Fibroblast of the aortic adventitia (primary cell): ENCODE data around the gene ZNF79. TPM values are rescaled to one million over a fixed set of nuclear protein-coding genes. Genes with fewer than 3 reads are reported as not detected.

Source experiments
- DNase-seq: peaks from one replicate; pipeline ENCODE4 v3.0.0-alpha.2; 2010; ENCODE audit warnings: low read depth
- H3K4me3 ChIP-seq: 2 replicates; pipeline ENCODE4 v1.5.1; 2011; ENCODE audit warnings: low read depth, mild to moderate bottlenecking, control low read depth, low read length, moderate library complexity
- total RNA-seq: library from RNA; depleted of rRNA; stranded (reverse); fragments of >200 nt; gene quantifications from 2 replicates; pipeline ENCODE4 v1.2.3, GENCODE V29; 2012; ENCODE audit warnings: low replicate concordance
- TF ChIP-seq, protein P1 (sequence below): IDR thresholded peaks from 2 replicates; pipeline ENCODE4 v1.5.1; 2011; ENCODE audit warnings: mild to moderate bottlenecking, low read length, control low read depth, inconsistent platforms; ENCODE audit not compliant: insufficient read depth

ZNF79 gene
- total RNA-seq, 1 donor, result 10.2 TPM

DNA sequence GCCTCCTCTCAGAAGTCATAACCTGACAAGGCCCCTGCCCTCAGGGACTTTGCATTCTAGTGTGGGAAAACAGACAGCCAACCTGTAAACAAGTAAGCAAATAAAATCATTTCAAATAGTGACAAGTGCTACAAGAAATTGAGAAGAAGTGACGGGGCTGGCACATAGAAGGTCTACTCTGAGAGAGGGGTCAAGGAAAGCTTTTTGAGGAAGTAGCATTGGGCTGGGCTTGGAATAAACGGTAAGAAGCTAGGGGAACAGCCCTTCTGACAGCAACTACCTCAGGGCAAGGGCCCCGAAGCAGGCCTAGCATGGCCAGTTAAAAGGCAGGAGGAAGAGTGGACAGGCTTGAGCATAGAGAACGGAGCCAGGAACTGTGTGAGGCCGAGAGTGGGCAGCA is 32.0 kb upstream of the ZNF79 start:
- no peak overlapping the region for H3K4me3 ChIP-seq
- TF ChIP-seq, protein P1, sequence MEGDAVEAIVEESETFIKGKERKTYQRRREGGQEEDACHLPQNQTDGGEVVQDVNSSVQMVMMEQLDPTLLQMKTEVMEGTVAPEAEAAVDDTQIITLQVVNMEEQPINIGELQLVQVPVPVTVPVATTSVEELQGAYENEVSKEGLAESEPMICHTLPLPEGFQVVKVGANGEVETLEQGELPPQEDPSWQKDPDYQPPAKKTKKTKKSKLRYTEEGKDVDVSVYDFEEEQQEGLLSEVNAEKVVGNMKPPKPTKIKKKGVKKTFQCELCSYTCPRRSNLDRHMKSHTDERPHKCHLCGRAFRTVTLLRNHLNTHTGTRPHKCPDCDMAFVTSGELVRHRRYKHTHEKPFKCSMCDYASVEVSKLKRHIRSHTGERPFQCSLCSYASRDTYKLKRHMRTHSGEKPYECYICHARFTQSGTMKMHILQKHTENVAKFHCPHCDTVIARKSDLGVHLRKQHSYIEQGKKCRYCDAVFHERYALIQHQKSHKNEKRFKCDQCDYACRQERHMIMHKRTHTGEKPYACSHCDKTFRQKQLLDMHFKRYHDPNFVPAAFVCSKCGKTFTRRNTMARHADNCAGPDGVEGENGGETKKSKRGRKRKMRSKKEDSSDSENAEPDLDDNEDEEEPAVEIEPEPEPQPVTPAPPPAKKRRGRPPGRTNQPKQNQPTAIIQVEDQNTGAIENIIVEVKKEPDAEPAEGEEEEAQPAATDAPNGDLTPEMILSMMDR, result no peak
- no peak for DNase-seq

DNA sequence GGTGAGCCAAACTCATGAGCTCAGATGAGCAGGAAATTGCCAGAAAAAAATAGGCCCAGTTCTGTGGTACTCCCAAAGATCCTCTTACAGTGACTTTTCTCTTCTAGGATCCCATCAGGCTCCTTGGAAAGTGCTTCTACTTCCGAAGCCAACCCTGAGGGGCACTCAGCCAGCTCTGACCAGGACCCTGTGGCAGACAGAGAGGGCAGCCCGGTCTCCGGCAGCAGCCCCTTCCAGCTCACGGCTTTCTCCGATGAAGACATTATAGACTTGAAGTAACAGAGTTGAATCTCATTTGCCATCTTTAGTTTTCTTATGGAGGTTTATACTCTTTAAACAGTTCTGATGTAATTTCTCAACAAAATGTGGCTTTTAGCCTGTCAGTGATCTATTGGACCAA is 31.2 kb upstream of the ZNF79 start:
- DNase-seq, result no peak
- H3K4me3 ChIP-seq, result no peak overlapping the region
- TF ChIP-seq, protein P1, result no peak

GRCh38 chr9:127393645-127394044 is 30.5 kb upstream of the ZNF79 start:
- DNase-seq, result peak; percentile 61
- TF ChIP-seq, protein P1, result peak; percentile 48
- H3K4me3 ChIP-seq, result no peak overlapping the region

GRCh38 chr9:127395497-127396252 is 28.5 kb upstream of the ZNF79 start:
- DNase-seq, result no peak
- no peak overlapping the region for H3K4me3 ChIP-seq
- TF ChIP-seq, protein P1, result no peak

DNA sequence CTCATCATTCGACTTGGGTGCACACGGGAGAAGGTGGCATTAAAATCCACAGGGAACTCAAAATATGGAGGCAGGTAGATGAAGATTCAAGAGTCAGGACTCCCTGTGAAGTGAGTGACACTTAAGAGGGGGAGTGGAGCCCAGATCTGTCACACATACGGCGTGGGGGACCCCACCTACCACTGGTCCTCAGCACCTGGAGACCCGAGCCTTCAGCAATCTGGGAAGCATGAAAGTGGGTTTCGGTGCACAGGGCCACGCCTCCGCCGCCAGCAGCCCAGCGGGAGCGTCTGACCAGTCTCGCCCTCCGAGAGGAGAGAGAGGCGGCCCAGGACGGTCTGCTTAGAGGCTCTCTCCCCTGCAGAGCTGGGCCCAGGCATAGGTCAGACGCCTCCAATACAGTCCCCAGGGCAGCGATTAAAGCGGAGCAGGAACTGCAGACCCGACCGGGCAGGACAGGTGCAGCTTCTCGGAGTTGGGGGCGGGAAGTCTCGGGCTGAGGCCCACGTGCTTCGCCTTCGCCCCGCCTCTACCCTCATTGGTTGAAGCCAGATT is 27.9 kb upstream of the ZNF79 start:
- H3K4me3 ChIP-seq, result peak overlapping the region; percentile 56
- TF ChIP-seq, protein P1, result no peak
- DNase-seq, result no peak

GRCh38 chr9:127396808-127397645 is 27.2 kb upstream of the ZNF79 start, which contains the start of gene SLC2A8:
Gene SLC2A8, plus strand, starts transcription at chr9:127397169. Its CDS starts 62 bp downstream, at chr9:127397231.
- H3K4me3 ChIP-seq, result peak within 1 kb of the TSS; percentile 64
- DNase-seq, result peak; percentile 97
- TF ChIP-seq, protein P1, result peak; percentile 2
